Hematopoietic multipotent progenitor cell treated with erythropoietin and hydrocortisone succinate and interleukin-3 and kit ligand, for 17 days (in vitro differentiated cells): ENCODE measurements around the gene SRMS.
"Not testable (repeated sequence)": the region's sequence is repeated elsewhere in the genome, so short reads cannot be mapped to it uniquely, and the experiment has no call there.

Experiments
- DNase-seq: peaks from one replicate; pipeline ENCODE4 v3.0.0-alpha.2; 2015; ENCODE audit warnings: low spot score

Gene SRMS

GRCh38 chr20:63522091-63522868 is 25.3 kb downstream of the SRMS start:
- no peak for DNase-seq

DNA sequence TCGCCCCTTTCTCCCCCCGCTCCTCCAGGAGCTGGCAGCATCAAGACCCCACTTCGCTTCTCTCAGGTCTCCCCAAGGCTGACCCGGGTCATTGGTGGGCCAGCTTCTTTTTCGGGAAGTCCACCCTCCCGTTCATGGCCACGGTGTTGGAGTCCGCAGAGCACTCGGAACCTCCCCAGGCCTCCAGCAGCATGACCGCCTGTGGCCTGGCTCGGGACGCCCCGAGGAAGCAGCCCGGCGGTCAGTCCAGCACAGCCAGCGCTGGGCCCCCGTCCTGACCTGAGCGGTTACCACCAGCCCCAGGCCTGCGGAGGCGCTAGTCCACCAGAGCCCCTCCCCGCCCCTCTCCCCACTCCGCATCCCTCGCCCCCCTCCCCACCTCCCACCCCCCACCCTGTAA is 25.9 kb downstream of the SRMS start:
- DNase-seq: no peak

GRCh38 chr20:63520934-63521601 is 26.5 kb downstream of the SRMS start:
- peak; percentile 65 for DNase-seq

- peak; percentile 86 for DNase-seq
Measured at GRCh38 chr20:63520504-63520933, 27.0 kb downstream of the SRMS start, which contains the start of gene PPDPF. Gene PPDPF, plus strand, starts transcription at chr20:63520765. Its CDS starts 544 bp downstream, at chr20:63521309.

GRCh38 chr20:63519668-63520503 is 27.7 kb downstream of the SRMS start:
- DNase-seq: no peak

DNA sequence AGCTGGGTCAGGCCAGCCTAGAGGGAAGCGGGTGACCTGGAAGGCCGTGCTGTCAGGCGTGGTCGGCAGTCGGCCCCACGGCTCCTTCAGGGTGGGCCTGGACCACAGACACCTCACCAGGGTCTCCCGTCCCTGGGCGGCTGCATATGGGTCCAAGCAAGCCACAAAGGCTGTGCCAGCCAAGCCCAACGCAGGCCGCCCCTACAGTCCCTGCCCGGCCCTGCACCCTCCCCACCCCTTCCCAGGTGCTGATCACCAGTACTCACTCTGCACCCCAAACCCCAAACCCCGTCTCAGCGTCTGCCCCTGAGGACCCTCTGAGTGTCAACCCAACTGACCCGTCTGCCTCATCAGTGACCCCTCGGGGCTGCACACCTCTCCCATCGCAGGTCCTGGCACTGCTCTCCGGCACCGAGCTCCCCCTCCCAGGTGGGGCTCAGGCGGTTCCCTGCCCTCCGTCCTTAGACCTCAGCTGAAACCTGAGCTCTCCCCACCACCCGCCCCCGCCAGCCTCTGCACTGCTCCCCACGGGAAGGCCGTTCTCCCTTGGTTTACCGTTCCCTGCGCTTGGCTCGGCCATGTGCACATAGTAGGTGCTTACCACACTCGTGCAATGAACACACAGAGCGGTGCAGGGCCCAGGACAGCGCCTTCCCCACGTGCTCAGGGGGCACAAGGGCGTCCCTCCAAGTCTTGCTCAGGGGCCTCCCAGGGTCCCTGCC is 28.4 kb downstream of the SRMS start:
- no peak for DNase-seq

DNA sequence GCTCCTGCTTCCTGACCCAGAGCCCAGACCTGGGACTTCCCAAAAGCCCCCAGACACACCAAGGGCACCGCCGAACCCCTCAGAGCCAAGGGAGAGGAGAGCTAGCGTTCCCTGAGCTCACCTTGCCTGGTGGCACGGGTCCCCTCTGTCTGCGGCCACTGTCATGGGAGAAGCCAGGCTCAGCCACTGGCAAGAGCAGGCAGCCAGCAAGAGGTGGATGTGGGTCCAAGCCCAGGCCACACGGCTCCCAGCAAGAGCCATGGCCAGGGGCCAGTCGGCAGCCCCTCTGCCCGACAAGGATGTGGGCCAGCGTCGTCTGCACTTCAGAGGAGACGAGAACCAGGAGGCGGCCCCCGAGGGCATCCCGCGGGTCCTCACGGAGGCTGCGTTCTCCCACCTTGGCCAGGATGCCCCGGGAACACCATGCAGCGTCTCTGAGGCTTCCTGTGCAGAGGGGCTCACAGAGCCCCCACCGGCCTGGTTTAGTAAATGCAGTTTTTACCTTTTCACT is 29.1 kb downstream of the SRMS start:
- DNase-seq: no peak

DNA sequence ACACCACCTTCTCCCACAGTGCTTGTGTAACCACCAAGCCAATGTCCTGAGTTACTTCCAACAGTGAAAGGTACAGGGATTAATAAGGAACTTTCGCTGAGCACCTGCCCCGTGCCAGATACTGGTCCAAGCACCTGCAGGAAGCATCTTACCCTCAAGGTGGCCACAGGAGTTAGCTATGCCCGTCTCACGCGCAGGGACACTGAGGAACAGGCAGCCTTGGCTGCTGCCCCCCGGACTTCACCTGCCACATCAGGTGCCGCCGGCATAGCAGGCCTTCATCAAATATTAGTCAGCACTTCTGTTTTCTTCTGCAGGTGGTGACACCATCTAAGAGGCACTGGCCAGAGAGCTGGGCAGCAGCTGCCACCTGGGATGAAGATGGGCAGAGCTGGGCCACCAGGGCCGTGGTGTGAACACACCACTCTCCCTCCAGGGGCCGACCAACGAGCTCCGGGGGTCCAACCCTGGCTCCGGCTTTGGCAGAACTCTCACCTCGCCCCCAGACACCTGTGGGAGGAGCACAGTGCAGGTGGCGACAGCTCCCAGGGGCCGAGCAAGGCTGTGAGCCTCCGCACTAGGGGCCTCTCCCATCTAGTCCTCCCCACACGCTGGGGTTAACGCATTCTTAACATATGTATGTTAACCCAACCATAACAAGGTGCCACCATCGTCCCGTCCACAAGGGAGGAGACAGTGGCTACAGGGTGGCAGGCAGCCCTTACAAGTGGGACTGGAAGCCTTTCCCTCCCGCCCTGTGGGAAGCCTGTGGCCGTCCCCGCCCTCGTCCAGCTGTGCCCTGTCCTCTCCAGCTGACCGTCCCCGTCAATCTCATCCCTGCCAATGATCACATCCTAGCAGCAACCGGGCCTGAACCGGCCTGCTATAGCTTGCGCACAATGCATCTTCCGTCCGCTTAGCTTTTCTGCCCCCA is 29.9 kb downstream of the SRMS start:
- DNase-seq: no peak

DNA sequence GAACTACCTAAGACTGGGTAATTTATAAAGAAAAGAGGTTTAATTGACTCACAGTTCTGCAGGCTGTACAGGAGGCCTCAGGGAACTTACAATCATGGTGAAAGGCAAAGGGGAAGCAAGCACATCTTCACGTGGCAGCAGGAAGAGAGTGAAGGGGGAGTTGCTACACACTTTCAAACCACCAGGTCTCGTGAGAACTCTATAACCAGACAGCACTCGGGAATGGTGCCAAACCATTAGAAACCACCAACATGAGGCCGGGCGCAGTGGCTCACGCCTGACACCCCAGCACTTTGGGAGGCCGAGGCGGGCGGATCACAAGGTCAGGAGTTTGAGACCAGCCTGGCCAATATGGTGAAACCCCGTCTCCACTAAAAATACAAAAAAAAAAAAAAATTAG is 33.0 kb downstream of the SRMS start:
- not testable (repeated sequence) for DNase-seq

DNA sequence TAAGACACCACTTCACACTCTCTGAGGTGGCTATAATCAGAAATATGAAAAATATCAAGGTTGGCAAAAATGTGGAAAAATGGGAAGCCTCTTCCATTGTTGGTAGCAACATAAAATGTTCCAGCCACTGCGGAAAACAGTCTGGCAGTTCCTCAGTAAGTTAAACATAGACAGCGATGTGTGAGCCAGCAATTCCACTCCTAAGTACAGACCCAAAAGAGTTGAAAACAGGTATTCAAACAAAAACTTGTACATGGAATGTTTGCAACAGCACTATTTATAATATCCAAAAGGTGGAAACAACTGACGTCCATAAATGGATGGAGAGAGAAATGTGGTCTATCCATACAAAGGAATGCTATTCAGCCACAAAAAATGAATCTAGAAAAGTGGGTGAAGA is 34.3 kb downstream of the SRMS start:
- no peak for DNase-seq

GRCh38 chr20:63509088-63509564 is 38.4 kb downstream of the SRMS start:
- no peak for DNase-seq

DNA sequence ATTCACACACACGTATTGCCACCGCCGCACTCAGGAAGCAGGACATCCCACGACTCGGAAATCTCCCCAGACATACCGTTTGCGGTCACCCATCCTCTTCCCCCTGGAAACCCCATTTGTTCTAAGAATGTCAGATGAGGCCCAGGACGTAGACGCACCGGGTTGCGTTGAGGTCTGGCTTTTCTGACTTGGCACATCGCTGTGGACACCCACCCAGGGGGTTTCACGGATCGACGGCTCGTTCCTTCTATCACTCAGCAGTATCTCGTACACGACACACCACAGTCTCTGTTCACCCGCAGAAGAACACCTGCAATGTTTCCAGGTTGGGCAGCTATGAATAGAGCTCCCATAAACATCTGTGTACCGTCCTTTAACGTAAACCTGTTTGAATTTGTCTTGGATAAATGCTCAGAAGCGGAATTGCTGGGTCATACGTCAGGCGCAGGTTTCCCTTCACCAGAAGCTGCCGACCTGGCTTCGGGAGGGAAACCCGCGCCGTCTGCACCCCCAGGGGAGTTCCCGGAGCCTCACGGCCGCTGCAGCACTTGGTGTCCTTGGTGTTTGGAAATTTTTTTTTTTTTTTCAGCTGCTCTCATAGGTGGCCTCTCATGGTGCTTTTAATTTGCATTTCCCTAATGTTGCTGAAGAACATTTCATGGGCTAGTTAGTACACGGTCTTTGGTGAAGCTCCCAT is 39.3 kb downstream of the SRMS start:
- no peak for DNase-seq

DNA sequence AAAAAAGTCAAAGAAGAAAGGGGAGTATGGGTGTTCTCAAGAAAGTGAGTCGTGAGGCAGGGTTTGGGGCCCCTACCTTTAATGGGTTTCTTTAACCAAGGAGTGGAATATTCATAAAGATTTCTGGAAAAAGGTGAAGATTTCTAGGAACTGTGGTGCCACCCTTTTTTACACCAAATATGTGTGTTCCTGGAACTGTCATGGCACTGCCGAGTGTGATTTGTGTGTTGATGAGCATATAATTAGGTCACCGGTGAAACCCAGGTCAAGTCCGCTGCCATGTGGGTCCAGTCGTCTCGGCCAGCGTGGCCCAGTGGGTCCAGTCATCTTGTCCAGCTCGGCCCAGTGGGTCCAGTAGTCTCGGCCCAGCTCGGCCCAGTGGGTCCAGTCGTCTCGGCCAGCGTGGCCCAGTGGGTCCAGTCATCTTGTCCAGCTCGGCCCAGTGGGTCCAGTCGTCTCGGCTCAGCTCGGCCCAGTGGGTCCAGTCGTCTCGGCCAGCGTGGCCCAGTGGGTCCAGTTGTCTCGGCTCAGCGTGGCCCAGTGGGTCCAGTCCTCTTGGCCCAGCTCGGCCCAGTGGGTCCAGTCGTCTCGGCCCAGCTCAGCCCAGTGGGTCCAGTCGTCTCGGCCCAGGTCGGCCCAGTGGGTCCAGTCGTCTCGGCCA is 40.3 kb downstream of the SRMS start:
- DNase-seq: no peak

DNA sequence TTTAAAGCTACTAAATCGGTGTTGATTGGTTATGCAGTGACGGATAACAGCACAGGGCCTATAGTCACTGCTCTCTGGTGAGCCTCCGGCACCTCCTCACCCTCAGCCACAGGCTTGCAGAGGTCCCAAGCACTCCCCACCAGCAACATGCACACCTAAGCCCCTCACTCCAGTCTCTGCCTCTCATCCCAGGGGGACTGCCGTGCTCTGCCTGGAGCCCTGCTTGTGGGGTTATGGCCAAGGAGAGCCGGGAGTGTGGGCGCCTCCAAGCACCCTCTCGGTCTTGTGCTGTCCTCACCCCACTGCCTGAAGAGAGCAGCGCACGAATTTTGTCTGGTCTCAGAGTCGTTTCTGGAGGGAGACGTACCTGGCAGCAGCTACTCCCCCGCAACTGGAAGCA is 41.8 kb downstream of the SRMS start:
- DNase-seq: no peak

DNA sequence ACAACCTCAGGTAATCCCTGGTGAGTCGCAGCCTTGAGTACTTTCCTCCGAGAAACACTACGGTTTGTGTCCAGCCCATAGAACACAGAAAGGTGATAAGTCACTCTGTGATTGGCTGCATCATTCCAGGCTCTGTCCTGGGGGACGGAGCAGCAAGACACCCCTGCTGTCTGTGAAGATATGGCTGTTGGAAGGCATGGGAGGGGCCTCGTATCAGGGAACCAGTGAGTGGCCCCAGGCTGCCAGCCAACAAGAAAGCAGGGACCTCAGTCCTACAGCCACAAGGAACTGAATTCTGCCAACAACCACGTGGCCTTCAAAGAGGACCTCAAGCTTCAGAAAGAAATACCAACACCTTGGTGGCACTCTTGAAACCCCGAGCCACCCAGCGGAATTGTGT is 42.3 kb downstream of the SRMS start:
- no peak for DNase-seq

DNA sequence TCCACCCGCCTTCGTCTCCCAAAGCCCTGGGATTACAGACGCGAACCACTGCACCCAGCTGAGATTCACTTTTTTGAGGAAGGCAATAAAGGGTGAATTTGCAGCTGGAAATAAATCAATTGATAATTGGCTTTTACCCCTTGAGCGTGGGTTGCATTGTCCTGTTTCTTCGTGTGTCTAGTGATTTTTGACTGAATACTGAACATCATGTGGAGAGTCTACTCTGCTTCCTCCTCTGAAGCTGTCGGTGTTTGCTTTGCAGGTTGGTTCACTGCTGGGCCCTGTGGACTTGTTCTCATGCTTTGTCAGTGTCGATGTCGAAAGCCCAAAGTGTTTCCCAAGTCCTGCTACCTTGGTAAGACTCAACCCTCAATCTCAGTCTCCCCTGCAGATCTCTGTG is 42.9 kb downstream of the SRMS start:
- DNase-seq: no peak

DNA sequence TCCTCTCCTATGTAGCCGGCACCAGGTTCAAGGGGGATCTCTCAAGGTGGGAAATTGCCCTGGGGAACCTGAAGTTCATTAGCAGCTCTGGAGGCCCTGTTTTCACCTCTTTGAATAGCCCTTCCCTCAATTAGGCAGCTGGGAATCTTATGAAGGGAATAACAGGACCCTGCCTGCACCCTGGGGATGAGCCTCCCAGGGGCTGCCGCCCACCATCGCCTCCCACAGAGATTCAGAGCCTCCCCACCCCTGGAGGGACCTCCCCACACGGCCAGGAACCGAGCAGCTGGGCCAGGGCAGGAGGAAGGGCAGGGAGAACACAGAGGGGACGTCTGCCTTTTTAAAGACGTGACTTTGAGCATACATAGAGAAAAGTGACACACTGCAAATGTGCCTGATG is 44.0 kb downstream of the SRMS start:
- no peak for DNase-seq

GRCh38 chr20:63502671-63503172 is 44.8 kb downstream of the SRMS start:
- DNase-seq: no peak
